Measurements from ENCODE around the gene TMEM154. TPM values are rescaled to one million over a fixed set of nuclear protein-coding genes. Genes with fewer than 3 reads are reported as not detected.

TMEM154 gene
- total and polyA plus RNA-seq, 3 donors from 2014 or later: 0.56 to 0.63 (median 0.57) TPM

GRCh38 chr4:152680988-152681603 is 1.3 kb upstream of the TMEM154 start:
- Histone ChIP-seq H3K36me3 (ENCODE audit: low read depth, missing control alignments) (no peaks in the 10 kb centered on the region), H3K4me3 (no peak overlapping the region), H3K9me3 (no peaks in the 10 kb centered on the region), H3K4me1 (no peaks in the 10 kb centered on the region), H3K27ac (no peak overlapping the region), H3K27me3 (no peaks in the 10 kb centered on the region)
- DNase-seq: no peak
- WGBS, 2 donors: 77 to 84% methylated on average over 8 of the region's 8 CpGs
- intact Hi-C loops (cut with DNase I; ENCODE audit: low total_unique reads): no loop called here
- no peak for TF ChIP-seq CTCF (IDR thresholded peaks at IDR 0.05)
- TF ChIP-seq POLR2A (IDR thresholded peaks at IDR 0.05): no peak

GRCh38 chr4:152678841-152679240 is 956 bp downstream of the TMEM154 start:
- DNase-seq: no peak
- WGBS, 2 donors: 46 to 68% methylated on average over 1 of the region's 1 CpG
- no peaks in the 10 kb centered on the region for H3K4me1 ChIP-seq
- H3K27ac ChIP-seq: no peak overlapping the region
- intact Hi-C loops (cut with DNase I; ENCODE audit: low total_unique reads): no loop called here
- H3K9me3 ChIP-seq: no peaks in the 10 kb centered on the region
- TF ChIP-seq CTCF (IDR thresholded peaks at IDR 0.05) (no peak), POLR2A (IDR thresholded peaks at IDR 0.05) (no peak)
- H3K36me3 ChIP-seq (ENCODE audit: low read depth, missing control alignments): no peaks in the 10 kb centered on the region
- H3K27me3 ChIP-seq: no peaks in the 10 kb centered on the region
- no peak overlapping the region for H3K4me3 ChIP-seq

- intact Hi-C loops (cut with DNase I; ENCODE audit: low total_unique reads): no loop called here
- TF ChIP-seq POLR2A (IDR thresholded peaks at IDR 0.05) (no peak), CTCF (IDR thresholded peaks at IDR 0.05) (no peak)
- Histone ChIP-seq H3K4me1 (no peaks in the 10 kb centered on the region), H3K36me3 (ENCODE audit: low read depth, missing control alignments) (no peaks in the 10 kb centered on the region), H3K27ac (no peak overlapping the region), H3K4me3 (no peak overlapping the region), H3K27me3 (no peaks in the 10 kb centered on the region), H3K9me3 (no peaks in the 10 kb centered on the region)
- no peak for DNase-seq
- WGBS, 2 donors: 87 to 89% methylated on average over 2 of the region's 2 CpGs
These were observed 2.7 kb downstream of the TMEM154 start for GRCh38 chr4:152677117-152677516.

- H3K4me1 ChIP-seq: no peaks in the 10 kb centered on the region
- TF ChIP-seq POLR2A (IDR thresholded peaks at IDR 0.05) (no peak), CTCF (IDR thresholded peaks at IDR 0.05) (no peak)
- DNase-seq: no peak
- H3K9me3 ChIP-seq: no peaks in the 10 kb centered on the region
- no peaks in the 10 kb centered on the region for H3K27me3 ChIP-seq
- intact Hi-C loops (cut with DNase I; ENCODE audit: low total_unique reads): no loop called here
- 68 to 82% methylated on average over 3 of the region's 3 CpGs for WGBS, 2 donors
- no peak overlapping the region for H3K4me3 ChIP-seq
- H3K36me3 ChIP-seq (ENCODE audit: low read depth, missing control alignments): no peaks in the 10 kb centered on the region
- H3K27ac ChIP-seq: no peak overlapping the region
These were observed 3.5 kb downstream of the TMEM154 start for GRCh38 chr4:152676052-152676854.
